H1 (cell line): ENCODE results near the gene NAT8L. TPM values are rescaled to one million over a fixed set of nuclear protein-coding genes. Genes with fewer than 3 reads are reported as not detected.

Source experiments
- CHD1 ChIP-seq: IDR thresholded peaks from 2 replicates; pipeline ENCODE4 v1.6.1; 2012; ENCODE audit warnings: low read depth, low read length, improper control_type of control experiment
- CREB1 ChIP-seq: IDR thresholded peaks from 2 replicates; pipeline ENCODE4 v1.6.1; 2012; ENCODE audit warnings: inconsistent platforms
- EGR1 ChIP-seq: IDR thresholded peaks from 2 replicates; pipeline ENCODE4 v1.6.1; 2011; ENCODE audit warnings: low read depth, low read length, borderline replicate concordance
- EP300 ChIP-seq, 2 experiments: IDR thresholded peaks; 1 replicate in 1 of 2; 2 replicates in 1 of 2; pipeline ENCODE4 v1.6.1; 2011 to 2012; ENCODE audit warnings: low read depth in 2 of 2, low read length in 2 of 2, mild to moderate bottlenecking in 2 of 2, borderline replicate concordance in 1 of 2, inconsistent platforms in 1 of 2, moderate library complexity in 1 of 2
- EZH2 ChIP-seq: fragments of 200-600 bp; sonication (generic); IDR thresholded peaks from 2 replicates; pipeline ENCODE4 v1.7.1; 2012; ENCODE audit warnings: low read depth, mild to moderate bottlenecking, moderate library complexity, low read length, inconsistent platforms; ENCODE audit not compliant: severe bottlenecking
- HDAC6 ChIP-seq: IDR thresholded peaks from one replicate; pipeline ENCODE4 v1.7.1; 2012; ENCODE audit warnings: low read depth, mild to moderate bottlenecking, inconsistent platforms, low read length, moderate library complexity
- TCF12 ChIP-seq: IDR thresholded peaks from 2 replicates; pipeline ENCODE4 v1.6.1; 2011; ENCODE audit warnings: low read depth, mild to moderate bottlenecking, low read length
- polyA plus RNA-seq, 7 experiments: library from polyadenylated mRNA; depleted of rRNA in 3 of 7; stranded (reverse) in 5 of 7; unstranded in 2 of 7; fragments of >200 nt in 5 of 7; fragments of 200-250 nt in 2 of 7; gene quantifications; 1 replicate in 5 of 7; 2 replicates in 1 of 7; 4 replicates in 1 of 7; pipeline versions ENCODE4 v1.2.1 to v1.2.3, GENCODE V29; 2011 to 2013; ENCODE audit warnings: missing spikeins in 2 of 7, mixed read lengths in 2 of 7
- total RNA-seq: library from RNA; stranded (reverse); fragmentation: NEBNext Ultra II Directional; extraction: Animal tissue kit (Norgen Biotek cat#: 25700); gene quantifications from 2 replicates; pipeline ENCODE4 v1.2.1, GENCODE V29; 2021

NAT8L gene
- total and polyA plus RNA-seq, 2 of the 8 experiments (the other 6 are each of a cell fraction or from before 2014, with no cell fraction given), result 10.8 TPM

GRCh38 chr4:2091990-2092668 lies 33.0 kb downstream of the NAT8L start (continued):
- TF ChIP-seq EP300 (IDR thresholded peaks at IDR 0.05; ENCODE audit: borderline replicate concordance in 1 of 2, low read depth in 2 of 2, low read length in 2 of 2) (no peak), HDAC6 (no peak), EGR1 (no peak), TCF12 (no peak), CHD1 (no peak), CREB1 (no peak), EZH2 (no peak)
